ENCODE data around the gene GALNT2.

The GALNT2 gene

DNA sequence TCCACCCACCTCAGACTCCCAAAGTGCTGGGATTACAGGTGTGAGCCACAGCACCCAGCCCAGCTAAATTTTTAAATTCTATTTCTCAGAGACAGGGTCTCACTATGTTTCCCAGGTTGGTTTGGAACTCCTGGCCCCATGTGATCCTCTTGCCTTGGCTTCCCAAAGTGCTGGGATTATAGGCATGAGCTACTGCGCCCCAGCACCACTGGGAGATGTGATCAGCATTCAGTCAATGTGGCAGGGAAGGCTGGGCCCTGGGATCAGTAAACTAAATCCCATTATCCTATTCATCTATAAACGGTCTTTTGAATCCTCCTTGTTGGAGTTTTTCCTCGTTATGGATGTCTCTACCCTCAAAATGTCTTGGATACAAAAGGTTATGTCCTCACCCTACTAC is 245.6 kb downstream of the GALNT2 start:
- no peak for DNase-seq

DNA sequence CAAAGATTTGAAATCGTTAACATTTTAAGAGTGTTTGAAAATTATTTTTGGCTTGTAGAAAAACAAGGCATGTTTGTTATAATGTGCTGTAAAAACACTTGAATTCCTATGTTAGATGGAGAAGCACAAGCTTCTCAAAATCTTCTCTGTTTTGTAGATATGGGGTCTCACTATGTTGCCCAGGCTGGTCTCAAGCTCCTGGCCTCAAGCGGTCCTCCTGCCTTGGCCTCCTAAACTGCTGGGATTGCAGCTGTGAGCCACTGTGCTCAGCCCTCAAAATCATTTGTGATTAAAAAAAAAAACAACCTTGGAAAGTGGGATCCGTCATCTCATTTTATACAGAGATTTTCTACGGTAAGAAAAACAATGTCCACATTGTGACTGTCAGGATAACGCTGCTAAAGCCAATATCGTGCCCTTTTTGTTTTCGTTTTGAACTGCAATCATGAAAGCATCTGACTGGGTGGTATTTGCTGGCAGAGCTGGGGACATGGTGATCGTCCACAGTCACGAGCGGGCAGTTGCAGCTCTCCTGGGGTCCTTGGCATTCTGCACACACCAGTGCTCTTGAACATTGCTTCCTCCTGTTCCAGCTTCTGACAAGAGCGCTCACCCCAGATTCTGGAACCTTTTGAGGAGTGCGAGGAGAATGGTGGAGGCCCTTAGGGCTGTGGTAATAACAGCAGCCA is 246.6 kb downstream of the GALNT2 start:
- DNase-seq = no peak

GRCh38 chr1:230314142-230314470 is 247.1 kb downstream of the GALNT2 start:
- no peak for DNase-seq

- DNase-seq = no peak
Observed at GRCh38 chr1:230315099-230315498, 248.1 kb downstream of the GALNT2 start.

GRCh38 chr1:230316864-230317745 is 250.1 kb downstream of the GALNT2 start:
- no peak for DNase-seq

GRCh38 chr1:230317823-230318819 is 251.1 kb downstream of the GALNT2 start:
- DNase-seq = no peak

DNA sequence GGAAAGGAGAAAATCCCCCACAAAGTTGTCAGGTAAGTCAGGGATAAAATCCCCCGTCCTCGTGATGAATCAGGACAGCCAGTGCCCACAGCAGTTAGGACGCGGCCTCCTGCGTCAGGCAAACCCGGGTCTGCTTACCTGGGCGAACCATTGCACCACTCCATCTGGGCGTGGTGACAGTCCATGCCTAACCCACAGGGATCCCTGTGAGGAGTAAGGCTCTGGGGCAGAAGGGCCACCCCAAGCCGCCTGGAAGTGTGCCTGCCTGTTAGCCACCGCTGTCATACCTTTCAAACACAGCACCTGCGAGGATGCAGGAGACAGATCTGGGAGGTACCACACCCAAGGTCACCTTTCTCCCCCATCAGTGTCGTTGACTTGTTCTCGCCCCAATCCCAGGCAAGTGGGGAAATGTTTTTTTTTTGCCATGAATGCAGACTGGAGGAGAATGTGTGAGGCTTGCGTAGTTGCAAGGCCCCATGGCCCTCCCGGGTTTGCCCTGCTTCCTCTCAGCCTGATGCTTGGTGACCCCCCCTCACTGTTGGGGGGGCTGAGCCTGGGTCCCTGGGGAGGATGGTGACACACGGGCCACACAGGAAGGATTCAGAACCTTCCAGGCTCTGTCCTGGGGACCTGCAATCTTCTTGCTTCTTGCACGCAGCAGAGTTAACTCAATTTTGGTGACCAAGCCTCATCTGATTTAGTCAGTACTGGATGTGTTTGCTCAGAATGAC is 252.1 kb downstream of the GALNT2 start:
- DNase-seq = no peak

- DNase-seq = no peak
Observed at GRCh38 chr1:230320804-230321203, 253.8 kb downstream of the GALNT2 start.

DNA sequence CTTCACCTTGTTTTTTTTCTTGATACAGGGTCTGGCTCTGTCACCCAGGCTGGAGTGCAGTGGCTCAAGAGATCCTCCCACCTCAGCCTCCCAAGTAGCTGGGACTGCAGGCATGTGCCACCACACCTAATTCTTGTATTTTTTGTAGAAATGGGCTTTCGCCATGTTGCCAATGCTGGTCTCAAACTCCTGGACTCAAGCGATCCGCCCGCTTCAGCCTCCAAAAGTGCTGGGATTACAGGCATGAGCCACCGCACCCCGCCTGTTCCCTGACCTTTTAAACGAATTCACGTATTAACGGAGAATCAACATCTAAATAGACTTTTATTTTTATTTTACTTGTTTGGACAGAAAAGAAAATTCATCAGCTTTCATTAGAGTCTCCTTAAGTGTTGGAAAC is 254.3 kb downstream of the GALNT2 start:
- no peak for DNase-seq

- DNase-seq = no peak
Observed at GRCh38 chr1:230321741-230322420, 254.8 kb downstream of the GALNT2 start.

DNA sequence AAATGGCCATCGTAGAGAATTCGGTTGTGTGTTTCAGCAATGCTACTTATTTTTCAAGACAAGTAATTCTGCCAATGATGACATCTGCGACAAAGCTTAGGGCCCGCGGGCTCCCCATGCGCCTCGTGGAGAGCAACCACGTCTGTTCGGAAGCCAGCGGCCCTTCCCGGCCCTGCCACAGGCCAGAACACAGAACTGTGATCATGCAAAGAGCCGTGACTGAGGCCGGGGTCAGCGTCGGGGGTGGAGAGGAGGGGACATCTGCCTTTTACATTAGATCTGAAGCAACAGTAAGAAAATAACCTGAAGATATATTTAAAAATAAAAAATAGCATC is 255.4 kb downstream of the GALNT2 start:
- no peak for DNase-seq

DNA sequence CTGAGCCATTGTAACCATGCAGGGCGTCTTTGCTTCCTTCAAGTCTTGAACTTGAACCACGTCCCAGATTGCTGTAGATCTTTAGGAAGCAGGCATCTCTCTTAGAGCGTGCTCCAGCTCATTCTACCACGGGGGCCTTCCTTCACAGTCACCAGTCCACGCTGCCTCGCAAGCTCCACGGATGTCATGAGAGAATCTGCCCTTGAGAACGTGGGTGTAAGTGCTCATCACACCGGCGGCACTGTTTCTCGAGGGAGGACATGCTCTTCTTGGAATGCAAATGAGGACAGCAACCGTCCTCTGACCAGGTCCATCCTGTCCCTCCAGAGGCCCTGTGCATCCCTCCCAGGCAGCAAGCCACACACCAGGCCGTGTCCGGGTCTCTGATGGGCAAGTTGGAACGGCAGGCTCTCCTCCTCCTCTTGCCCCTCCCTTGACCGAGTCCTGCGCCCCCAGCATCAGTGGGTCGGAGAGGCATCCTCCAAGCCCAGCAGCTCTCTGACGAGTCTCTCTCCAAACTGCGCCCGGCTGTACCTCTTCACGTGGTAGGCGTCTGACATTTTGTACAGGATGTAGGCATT is 256.0 kb downstream of the GALNT2 start:
- DNase-seq = no peak

GRCh38 chr1:230323686-230324085 is 256.6 kb downstream of the GALNT2 start:
- DNase-seq = no peak

DNA sequence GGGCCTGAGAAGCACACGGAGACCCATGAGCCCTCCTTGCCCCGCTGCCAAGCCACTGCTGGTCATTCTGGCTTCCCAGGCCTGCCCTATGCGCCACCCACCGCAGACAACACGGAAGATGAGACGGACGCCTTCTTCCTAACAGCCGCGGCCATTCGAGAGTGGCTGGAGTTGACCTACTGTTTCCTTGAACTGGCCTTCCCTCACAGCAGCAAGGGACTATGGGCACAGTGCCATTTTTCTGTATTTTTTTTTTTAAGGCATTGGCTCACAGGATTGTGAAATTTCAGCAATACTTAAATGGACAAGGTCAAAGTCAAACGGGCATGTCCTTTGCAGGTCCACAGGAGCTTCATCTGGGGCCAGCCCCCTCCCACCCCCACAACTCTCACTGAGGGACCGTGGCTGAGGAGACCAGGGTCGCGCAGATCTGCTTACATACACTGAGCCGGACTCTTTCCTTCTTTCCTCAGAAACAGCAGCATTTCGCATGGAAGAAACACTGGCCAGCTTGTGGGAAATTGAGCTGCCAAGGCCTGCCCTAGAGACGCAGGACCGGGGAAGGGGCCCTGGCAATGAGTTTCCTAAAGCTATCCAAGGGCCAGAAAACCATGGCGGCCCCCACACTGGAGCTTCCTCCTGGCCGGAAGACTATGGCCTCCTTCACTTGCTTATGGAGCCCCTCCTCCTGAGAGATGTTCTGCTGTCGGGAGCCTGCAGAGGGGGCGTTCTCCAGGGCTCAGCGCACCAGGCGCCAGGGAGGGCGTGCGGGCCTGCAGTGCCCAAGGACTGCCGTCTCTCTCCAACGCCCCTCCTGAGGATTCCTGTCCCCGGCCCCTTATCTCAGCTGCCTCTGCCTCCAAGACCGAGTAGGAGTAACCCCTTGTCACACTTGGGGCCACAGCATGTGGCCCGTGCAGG is 260.2 kb downstream of the GALNT2 start:
- DNase-seq = no peak

DNA sequence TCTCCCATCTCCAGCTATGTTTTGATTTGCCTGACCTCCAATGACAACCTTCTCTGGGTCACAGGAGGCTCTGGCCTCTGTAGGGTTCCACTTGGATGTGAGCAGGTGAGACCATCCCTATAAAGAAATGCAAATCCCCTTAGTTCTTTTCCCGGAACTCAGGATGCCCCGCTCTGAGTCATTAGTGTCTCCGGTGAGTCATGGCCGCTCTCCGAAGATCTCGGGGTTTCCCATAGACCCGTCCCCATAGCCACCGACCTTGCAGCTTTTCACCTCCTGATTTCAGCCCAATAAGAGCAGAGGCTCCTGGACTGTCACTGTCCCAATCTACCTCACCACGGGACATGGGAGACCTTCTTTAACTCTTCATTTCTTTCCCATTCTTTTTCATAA is 260.9 kb downstream of the GALNT2 start:
- DNase-seq = no peak

GRCh38 chr1:230328342-230329015 is 261.4 kb downstream of the GALNT2 start:
- no peak for DNase-seq

GRCh38 chr1:230330157-230330556 is 263.1 kb downstream of the GALNT2 start:
- DNase-seq = no peak

All from AML-193 (cell line).